ENCODE results near the gene GSN. TPM values are rescaled to one million over a fixed set of nuclear protein-coding genes. Genes with fewer than 3 reads are reported as not detected.

The GSN gene
- total RNA-seq, 1 experiment from 2014 or later, result 278 TPM

GRCh38 chr9:121350993-121351561 is 83.1 kb downstream of the GSN start:
- H3K27me3 ChIP-seq (ENCODE audit: control insufficient read depth, insufficient read depth, low read length), result no peaks in the 10 kb centered on the region
- H3K9me3 ChIP-seq (ENCODE audit: control insufficient read depth, insufficient read depth, low read depth, low read length), result no peaks in the 10 kb centered on the region
- ATAC-seq (no peak), DNase-seq (ENCODE audit: low read depth, low spot score) (no peak)
- no peak for TF ChIP-seq POLR2AphosphoS5 (IDR thresholded peaks at IDR 0.05; ENCODE audit: low read depth, low read length)
- TF ChIP-seq SIN3A (IDR thresholded peaks at IDR 0.05; ENCODE audit: borderline replicate concordance, insufficient read depth, low read depth, low read length), result no peak
- no peak for TF ChIP-seq CTCF (IDR thresholded peaks at IDR 0.05)
- TF ChIP-seq TCF7L2 (IDR thresholded peaks at IDR 0.05; ENCODE audit: low read depth, low read length), result no peak
- no peak for TF ChIP-seq REST (IDR thresholded peaks at IDR 0.05; ENCODE audit: insufficient read depth in 1 of 2, low read depth in 2 of 2, low read length in 1 of 2)
- H3K36me3 ChIP-seq (ENCODE audit: control insufficient read depth, insufficient read depth, low read length), result peaks cover 19% of the 10 kb centered on the region
- H3K4me3 ChIP-seq (ENCODE audit: low read depth in 2 of 2, low read length in 2 of 2), result no peak overlapping the region
- intact Hi-C loops (cut with micrococcal nuclease; ENCODE audit: unreplicated experiment) (no loop called here), in situ Hi-C loops (cut with HindIII; ENCODE audit: low pct_unique_long_range_greater_than_20kb, low sequenced_read_pairs) (no loop called here)
- ChIA-PET POLR2A (no interaction called here), CTCF (no interaction called here)
- H3K27ac ChIP-seq (ENCODE audit: low read length), result no peak overlapping the region
- no TSS peak for BruUV-seq (replicated peaks)
- no peaks in the 10 kb centered on the region; the same call in 1 of the 2 replicates for H3K4me1 ChIP-seq (ENCODE audit: control insufficient read depth, insufficient read depth, low read length)

GRCh38 chr9:121353241-121354061 is 85.5 kb downstream of the GSN start:
- Histone ChIP-seq H3K4me3 (ENCODE audit: low read depth in 2 of 2, low read length in 2 of 2) (no peak overlapping the region), H3K36me3 (ENCODE audit: control insufficient read depth, insufficient read depth, low read length) (peaks cover 9% of the 10 kb centered on the region; the same call in 1 of the 2 replicates), H3K4me1 (ENCODE audit: control insufficient read depth, insufficient read depth, low read length) (no peaks in the 10 kb centered on the region; the same call in 1 of the 2 replicates), H3K9me3 (ENCODE audit: control insufficient read depth, insufficient read depth, low read depth, low read length) (no peaks in the 10 kb centered on the region), H3K27ac (ENCODE audit: low read length) (no peak overlapping the region), H3K27me3 (ENCODE audit: control insufficient read depth, insufficient read depth, low read length) (no peaks in the 10 kb centered on the region)
- intact Hi-C loops (cut with micrococcal nuclease; ENCODE audit: unreplicated experiment), result no loop called here
- DNase-seq (ENCODE audit: low read depth, low spot score) (no peak), ATAC-seq (no peak)
- ChIA-PET CTCF (no interaction called here), POLR2A (no interaction called here)
- in situ Hi-C loops (cut with HindIII; ENCODE audit: low pct_unique_long_range_greater_than_20kb, low sequenced_read_pairs), result no loop called here
- TF ChIP-seq SIN3A (IDR thresholded peaks at IDR 0.05; ENCODE audit: borderline replicate concordance, insufficient read depth, low read depth, low read length) (no peak), TCF7L2 (IDR thresholded peaks at IDR 0.05; ENCODE audit: low read depth, low read length) (no peak), REST (IDR thresholded peaks at IDR 0.05; ENCODE audit: insufficient read depth in 1 of 2, low read depth in 2 of 2, low read length in 1 of 2) (no peak), POLR2AphosphoS5 (IDR thresholded peaks at IDR 0.05; ENCODE audit: low read depth, low read length) (no peak), CTCF (IDR thresholded peaks at IDR 0.05) (no peak)
- BruUV-seq (replicated peaks), result no TSS peak
